ENCODE data around the gene CACNA1D.

CACNA1D gene

GRCh38 chr3:53837331-53837730 is 342.9 kb downstream of the CACNA1D start:
- ChIA-PET CTCF (no interaction called here), POLR2A (no interaction called here)
- no peak overlapping the region for H3K4me3 ChIP-seq (ENCODE audit: low read depth, low read length)
- no peak for DNase-seq (ENCODE audit: low read depth, low spot score)
- TF ChIP-seq CTCF (IDR thresholded peaks at IDR 0.05; ENCODE audit: insufficient read depth, low read length, missing control alignments): no peak

DNA sequence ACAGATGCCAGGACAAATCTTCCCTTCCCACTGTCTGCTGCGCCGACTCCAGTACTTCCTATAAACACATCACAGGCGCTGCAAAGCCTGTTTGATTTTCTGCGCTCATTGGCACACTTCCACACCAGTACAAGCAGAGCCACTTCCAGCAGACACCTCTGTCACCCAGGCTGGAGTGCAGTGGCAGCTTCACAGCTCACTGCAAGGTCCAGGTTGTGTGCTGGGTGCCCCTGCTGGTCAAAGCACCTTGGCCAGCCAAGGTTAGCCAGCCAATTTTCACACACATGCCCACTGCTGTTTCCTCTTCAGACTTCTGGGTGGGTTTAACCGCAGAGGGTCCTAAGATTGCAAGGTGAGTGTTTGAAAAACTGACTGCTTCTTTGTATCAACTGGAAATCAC is 346.9 kb downstream of the CACNA1D start:
- ChIA-PET CTCF (no interaction called here), POLR2A (no interaction called here)
- no peak for DNase-seq (ENCODE audit: low read depth, low spot score)
- no peak overlapping the region for H3K4me3 ChIP-seq (ENCODE audit: low read depth, low read length)
- no peak for TF ChIP-seq CTCF (IDR thresholded peaks at IDR 0.05; ENCODE audit: insufficient read depth, low read length, missing control alignments)

DNA sequence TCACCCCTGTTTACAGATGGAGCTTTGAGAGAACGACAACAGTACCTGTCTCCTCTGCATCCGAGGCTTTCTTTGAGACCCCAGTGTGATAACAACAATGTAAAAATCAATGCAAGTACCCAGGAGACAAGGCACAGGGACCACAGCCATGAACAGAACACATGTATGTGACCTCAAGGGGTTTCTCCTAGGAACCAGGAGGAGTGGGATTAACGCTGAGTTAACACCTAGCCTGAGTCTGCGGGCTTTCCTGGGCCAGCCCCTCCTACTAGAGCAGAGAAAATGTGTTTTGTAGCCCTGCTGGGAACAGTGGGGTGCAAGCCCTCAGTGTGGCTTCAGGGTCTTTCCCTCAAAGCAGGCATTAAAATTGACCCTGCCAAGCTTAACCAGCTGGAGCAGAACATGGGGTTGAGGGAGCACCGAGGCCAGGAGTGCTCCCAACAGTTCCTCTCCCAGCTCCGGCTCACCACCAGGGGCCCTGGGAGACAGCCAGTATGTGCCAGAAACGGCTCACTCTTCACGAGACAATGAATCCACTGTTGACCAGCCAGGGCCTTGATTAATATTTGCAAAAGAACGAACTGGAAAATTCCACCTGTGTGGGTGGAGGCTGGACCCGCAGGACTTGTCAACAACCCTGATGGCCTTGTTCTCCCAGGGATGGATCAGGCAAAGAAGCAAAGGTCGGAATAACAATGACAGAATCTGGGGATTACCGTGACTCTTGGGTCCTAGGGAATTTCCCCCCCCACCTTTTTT is 348.2 kb downstream of the CACNA1D start:
- no peak for DNase-seq (ENCODE audit: low read depth, low spot score)

GRCh38 chr3:53843195-53844177 is 349.1 kb downstream of the CACNA1D start:
- no peak for DNase-seq (ENCODE audit: low read depth, low spot score)
- ChIA-PET POLR2A (no interaction called here), CTCF (no interaction called here)
- H3K4me3 ChIP-seq (ENCODE audit: low read depth, low read length): no peak overlapping the region
- TF ChIP-seq CTCF (IDR thresholded peaks at IDR 0.05; ENCODE audit: insufficient read depth, low read length, missing control alignments): no peak

More for the DNA sequence above, 348.2 kb downstream of the CACNA1D start:
- ChIA-PET POLR2A (no interaction called here), CTCF (no interaction called here)
- no peak for TF ChIP-seq CTCF (IDR thresholded peaks at IDR 0.05; ENCODE audit: insufficient read depth, low read length, missing control alignments)
- H3K4me3 ChIP-seq (ENCODE audit: low read depth, low read length): no peak overlapping the region

GRCh38 chr3:53844262-53845102 is 350.1 kb downstream of the CACNA1D start:
- DNase-seq (ENCODE audit: low read depth, low spot score): no peak
- POLR2A ChIA-PET: no interaction called here
- CTCF ChIA-PET: interaction anchor here (0.8 to 2.0 kb wide), 5 partner anchors 10 to 134 kb away, joined by 3 to 4 read pairs (median 3); no protein-coding TSS in a partner anchor
- no peak overlapping the region for H3K4me3 ChIP-seq (ENCODE audit: low read depth, low read length)
- no peak for TF ChIP-seq CTCF (IDR thresholded peaks at IDR 0.05; ENCODE audit: insufficient read depth, low read length, missing control alignments)
